Effector CD4-positive, alpha-beta T cell (primary cell): ENCODE measurements around the gene RIPOR1.
"Not testable (repeated sequence)": the region's sequence is repeated elsewhere in the genome, so short reads cannot be mapped to it uniquely, and the experiment has no call there.

Experiments
- DNase-seq: peaks from one replicate; pipeline ENCODE4 v3.0.0-alpha.2; 2020

Gene RIPOR1

DNA sequence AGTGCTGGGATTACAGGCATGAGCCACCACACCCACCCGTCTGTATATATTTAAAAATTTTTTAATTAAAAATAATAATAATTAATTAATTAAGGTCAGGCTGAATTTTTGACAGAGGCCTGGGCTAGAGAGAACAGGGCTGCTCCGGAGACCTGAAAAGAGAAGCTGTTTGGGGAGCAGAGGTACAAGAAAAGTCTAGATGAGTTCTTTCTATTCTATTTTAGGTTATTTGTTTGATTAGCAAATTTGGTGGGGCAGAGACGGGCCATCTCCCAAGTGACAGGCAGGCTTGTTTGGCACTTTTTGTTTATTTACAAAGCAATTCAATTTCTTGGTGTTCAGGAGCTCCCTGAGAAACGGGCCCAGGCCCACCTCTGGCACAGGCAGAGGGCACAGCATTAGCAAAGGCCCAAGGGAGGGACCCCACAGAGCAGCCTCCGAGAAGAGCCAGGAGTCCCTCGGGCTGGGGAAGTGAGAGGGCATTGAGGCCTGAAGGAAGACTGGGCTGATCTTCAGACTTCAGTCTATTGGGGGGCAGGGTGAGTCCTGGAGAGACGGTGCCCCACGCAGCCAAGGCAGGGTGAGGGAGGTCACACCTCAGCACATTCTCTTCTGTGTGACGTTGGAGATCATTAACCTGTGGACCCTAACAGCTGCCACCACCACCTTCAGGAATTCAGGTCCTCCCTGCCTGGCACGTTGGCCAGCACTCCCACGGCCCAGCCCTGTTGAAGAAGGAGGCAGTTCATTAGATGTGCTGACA is 10.8 kb upstream of the RIPOR1 start:
- no peak for DNase-seq

DNA sequence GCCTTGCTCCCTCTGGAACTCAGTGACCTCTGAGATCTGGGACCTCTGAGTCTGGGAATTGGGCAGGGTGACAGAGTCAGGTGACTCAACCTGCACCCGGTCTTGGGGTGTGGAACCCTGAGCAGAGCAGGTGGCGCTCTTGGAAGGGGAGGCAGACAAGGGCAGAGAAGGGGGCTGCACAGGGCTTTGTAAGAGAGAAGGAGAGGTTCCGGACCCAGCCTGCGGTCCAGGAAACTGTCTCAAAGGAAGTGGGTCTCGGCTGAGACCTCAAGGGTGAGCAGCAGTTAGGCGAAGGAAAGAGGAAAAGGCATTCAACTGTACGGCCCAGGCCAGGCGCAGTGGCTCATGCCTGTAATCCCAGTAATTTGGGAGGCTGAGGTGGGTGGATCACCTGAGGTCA is 10.0 kb upstream of the RIPOR1 start:
- DNase-seq = no peak

DNA sequence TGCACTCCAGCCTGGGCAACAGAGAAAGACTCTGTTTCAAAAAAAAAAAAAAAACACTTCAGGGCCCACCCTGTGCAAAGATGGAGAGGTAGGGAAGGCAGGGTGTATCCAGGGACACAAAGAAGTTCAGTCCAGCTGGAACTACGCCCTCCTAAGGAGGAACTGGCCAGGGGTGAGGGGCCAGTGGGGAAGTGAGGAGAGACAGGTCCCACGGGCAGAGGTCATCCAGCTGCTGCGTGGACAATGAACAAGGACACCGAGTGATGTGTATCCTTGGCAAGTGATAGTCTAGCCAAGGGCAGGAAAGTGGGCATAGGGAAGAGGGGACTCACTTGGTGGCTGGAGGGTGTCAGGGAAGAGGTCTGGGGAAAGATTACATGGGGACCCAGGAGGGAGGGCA is 9.4 kb upstream of the RIPOR1 start:
- no peak for DNase-seq

DNA sequence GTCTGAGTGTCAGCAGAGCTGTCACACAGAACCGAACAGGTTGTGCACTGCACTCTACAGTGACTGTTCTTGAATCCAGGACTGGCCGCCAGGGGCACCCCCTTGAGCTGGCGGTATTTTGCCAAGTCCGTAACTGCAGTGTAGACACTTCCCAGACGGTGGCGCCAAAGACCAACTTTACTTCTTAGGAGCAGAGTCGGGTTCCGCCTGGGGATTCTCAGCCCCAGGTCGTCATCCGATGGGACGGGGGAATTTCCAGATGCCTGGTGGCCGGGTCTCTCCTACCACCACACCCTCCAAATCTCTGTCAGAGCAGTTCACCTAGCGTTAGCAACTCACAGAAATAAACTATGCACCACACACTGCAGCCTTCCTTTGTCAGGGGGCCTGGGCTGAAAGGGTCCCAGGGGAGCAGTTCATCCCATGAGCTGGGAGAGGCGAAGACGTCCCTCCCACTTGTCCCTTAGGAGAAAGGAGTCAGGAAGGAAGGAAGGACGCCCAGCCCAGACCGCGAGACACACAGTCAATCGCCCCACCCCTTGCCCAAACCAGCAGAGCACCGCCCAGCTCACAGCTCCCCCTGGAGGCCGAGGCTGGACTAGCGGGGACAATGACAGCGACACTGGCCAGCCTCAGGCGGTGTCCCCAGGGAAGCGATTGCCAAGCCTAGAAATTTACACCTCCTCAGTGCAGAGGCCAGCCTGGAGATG is 7.4 kb upstream of the RIPOR1 start:
- peak; percentile 98 for DNase-seq

DNA sequence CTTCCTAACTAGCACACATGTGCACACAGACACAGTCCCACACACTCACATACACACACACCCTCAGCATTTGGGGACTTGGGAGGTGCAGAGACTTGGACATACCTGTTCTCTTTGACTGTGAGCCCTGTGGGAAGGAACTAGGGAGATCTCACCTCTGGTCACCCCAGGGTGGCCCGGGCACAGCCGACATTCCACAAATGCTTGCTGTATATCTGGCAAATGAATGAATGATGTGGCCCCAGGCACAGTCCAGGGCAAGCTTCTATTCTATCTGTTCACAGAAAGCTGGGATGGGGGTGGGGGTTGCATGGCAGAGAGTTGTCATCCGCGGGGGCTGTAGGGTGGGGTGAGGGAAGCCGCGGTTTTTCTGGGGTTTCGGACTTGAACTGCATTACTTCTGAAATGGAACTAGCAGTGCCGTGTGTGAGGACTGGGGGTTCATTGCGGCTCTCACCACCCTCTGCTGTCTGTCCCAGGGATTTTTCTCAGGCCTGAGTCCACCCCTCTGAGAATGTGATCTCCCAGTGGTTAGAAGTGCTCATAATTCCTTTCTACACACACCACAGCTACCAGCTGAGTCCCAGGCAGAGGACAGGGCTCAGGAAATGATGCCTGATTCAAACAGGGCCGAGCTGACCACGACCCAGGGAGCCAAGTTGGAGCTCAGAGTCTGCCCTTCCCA is 3.3 kb upstream of the RIPOR1 start:
- no peak for DNase-seq

DNA sequence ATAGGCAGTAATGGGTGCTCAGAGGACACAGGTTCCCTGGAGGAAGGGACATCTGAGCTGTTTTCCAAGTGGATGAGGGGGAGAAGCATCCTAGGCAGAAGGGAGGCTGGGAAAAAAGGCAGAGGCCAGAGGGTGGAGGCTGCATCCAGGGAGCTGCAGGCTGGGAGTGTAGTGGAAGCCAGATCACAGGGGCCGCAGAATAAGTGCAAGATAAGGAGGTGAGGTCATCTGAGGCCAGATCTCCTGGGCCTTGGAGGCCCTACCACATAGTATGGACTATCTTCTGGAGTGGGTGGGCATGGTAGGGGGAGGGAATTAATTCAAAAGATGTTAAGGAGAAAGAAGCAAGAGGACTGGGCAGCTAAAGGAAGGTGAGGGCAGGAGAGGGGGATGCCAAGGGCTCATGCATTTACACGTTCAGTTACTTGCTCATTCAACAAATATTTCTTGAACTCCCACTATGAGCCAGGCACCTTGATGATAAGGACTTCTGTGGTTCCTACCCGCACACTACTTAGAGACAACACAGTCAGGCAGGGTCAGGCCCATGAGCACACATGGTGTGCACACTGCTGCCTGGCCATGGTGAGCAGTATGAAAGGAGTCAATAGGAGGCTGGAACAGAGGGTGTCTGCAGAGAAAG is 2.4 kb upstream of the RIPOR1 start:
- DNase-seq = no peak

DNA sequence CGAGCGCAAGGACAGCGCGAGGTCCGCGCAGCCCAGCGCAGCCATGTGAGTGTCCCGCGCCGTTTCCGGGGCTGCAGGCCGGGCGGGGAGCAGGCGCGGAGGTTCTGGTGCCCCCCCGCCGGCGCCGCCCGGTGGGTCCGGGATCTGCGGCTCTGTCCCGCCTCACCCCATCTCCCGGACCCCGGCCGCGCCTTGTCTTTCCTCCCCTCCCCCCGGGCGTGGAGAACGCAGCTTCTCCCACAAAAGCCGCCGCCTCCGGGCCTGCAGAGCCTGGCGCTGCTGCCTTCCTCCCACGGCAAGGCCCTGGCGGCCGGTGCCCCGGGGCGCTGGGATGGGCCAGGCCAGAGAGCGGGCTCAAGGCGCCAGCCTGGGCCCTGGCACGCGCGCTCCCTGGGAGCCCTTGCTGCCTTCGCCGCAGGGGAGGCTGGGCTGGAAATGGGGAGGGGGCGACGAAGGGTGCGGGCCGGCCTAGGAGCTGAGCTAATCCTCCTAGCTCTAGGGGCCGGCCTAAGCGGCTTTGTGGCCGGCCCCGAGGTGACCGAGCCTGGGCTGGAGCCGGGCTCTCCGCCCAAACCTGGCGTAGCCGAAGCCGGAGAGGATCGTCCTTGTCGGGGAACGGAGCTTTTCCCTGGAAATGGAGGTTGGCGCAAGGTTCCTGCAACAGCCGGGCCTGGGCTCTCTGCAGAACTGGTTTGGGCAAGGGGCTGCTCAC is 397 bp downstream of the RIPOR1 start:
- no peak for DNase-seq

DNA sequence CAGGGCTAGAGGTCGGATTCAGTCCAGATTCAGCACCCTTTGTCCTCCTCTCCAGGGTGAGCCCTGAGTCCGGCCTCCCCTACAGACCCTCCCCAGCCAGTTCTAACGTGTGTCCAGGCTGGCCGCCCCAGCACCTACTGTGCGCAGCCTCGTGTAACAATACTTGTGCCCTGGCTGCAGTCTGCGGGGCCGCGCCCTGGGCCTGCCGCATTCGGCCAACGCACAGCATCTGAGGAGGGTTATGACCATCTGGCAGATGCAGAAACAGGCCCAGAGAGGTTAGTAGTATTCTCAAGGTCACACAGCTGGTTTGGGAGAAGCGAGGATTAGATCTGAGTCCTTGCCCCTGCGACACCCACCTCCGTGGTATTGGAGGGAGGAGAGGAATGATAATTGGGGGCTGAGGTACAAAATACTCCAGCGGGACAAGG is 968 bp downstream of the RIPOR1 start:
- DNase-seq = no peak

DNA sequence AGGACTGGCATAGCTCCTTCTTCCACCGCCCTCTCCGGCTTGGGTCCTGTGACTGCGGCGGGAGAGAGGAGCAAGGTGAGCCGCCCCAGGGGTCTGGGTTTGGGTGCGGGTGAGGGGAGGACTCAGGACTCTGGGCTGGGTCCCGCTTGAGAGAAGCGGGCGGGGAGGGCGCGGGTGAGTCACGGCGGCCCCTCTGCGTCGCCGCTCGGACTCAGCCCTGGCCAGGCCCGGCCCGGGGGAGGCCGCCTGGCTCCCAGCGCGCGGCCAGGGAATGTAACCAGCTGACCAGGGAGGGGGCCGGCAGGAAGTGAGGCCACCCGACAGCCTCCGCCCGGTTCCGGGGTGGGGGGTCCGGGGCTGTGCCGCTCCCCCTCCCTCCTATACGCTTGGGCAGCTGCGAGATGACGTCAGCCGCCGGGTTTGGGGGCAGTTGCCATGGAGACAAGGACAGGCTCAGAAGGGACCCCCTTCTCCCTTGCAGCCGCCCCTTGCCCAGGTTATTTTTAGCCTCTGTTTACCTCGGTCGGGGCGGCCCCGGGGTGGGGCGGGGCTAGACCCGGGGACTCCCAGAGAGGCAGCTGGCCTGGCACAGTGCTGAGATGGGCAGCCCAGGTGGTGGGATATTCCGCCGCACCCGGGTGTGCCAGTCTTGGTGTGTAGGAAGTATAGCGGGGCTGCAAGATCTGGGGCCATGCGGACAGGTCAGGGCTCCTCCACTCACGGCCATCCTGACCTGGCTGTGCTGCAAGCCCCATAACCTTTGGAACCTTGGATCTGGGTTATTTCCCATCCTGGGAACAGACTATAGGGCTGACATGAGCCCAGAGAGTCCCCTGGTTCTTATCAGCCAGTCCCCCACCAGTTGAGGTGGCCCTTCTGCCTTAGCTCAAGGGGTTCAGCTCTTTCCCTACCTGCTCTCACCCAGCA is 1.6 kb downstream of the RIPOR1 start:
- no peak for DNase-seq

DNA sequence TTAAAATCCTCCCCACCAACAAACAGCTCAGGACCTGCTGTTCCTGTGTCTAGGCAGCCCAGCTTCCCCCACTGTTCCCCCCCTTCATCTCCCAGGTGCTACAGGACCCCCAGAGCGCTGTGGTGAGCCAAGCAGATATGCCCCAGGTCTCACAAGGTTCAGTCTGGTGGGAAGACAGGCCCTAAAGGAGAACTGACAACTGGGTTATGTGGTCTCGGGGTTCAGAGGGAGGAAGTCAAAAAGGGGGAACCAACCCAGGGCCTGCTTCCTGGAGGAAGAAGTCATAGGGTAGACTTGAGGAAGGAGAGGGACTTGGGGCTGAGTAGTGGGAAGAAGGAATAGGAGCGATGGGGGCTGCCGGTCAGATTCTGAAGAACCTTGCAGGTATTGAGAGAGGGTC is 2.6 kb downstream of the RIPOR1 start:
- no peak for DNase-seq

DNA sequence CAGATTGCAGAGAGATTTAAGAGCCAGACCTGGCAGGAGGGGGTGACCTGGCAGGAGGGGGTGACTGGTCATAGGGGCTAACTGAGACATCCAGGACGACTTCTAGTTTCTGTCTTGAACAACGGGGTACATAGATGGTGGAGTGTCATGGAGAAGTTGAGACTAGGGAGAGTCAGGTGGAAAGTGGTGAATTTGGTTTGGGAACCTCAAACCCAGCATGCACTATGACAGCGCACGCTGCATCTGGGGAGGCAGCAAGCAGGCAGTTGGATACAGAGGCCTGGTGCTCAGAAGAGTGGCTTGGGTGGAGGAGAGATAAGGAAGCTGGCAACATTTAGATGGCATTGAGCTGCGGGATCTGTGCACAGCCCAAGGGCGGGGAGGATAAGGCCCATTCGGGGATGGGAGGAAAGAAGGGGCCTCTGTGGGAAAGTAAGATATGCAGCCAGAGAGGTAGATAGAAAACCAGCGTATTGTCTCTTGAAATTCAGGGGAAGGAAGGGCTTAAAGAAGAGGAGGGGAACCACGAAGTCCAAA is 4.5 kb downstream of the RIPOR1 start:
- no peak for DNase-seq

DNA sequence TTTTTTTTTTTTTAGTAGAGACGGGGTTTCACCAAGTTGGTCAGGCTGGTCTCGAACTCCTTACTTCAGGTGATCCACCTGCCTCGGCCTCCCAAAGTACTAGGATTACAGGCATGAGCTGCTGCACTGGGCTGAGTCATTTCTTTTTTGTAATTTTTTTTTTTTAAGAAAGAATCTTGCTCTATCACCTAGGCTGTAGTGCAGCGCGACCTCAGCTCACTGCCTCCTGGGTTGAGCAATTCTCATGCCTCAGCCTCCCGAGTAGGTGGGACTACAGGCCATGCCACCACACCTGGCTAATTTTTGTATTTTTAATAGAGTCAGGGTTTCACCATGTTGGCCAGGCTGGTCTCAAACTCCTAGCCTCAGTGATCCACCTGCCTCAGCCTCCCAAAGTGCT is 5.4 kb downstream of the RIPOR1 start:
- DNase-seq = not testable (repeated sequence)

DNA sequence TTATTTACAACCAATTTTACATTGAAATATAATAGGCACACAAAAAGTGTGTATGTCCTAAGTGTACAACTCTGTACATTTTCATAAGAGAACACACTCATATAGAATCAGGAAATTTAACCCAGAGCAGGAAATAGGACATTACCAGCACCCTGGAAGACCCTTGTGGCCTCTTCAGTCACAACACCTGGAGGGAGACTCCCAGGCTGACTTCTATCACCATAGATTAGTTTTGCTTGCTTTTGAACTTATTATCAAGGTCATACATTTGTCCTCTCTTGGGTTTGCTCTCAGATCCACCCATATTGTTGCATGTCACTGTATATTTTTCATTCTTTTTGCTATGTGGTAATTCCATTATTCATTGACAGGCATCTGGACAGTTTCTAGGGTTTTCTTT is 5.8 kb downstream of the RIPOR1 start:
- DNase-seq = no peak

DNA sequence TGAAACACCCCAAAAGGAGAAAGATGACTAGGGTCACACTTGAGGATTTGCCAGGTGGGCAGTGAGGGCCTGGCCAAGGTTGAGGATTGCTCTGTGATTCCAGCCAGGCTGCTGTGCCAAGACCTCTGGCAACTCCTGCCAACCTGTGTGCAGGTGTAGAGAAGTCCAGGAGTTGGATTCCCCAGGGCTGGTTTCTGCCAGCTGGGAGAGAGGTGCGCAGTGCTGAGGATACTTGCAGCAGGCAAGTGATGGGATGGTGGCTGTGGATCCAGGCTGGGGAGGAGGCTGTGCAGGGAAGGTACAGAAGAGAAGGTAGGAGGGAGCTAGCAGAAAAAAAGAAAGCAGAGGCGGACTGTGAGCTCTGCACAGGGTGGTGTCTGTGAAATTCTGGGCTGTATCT is 6.6 kb downstream of the RIPOR1 start:
- DNase-seq = no peak

DNA sequence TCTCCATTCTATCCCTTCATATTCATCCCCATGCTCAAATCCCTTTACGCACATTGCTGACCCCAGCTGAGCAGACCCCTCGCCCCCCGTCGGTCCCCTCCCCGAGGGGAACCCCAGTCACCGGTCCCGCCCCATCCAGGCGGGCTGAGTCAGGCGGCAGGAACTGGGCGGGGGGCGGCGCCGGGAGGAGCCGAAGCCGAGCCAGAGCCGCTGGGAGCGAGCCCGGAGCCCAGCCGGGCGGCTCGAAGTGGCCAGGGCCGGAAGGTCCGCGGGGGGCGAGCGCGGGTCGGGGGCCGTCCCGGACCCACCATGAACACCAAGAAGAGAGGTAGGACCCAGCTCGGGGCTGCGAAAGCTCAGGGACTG is 8.6 kb downstream of the RIPOR1 start:
- DNase-seq = peak; percentile 49

DNA sequence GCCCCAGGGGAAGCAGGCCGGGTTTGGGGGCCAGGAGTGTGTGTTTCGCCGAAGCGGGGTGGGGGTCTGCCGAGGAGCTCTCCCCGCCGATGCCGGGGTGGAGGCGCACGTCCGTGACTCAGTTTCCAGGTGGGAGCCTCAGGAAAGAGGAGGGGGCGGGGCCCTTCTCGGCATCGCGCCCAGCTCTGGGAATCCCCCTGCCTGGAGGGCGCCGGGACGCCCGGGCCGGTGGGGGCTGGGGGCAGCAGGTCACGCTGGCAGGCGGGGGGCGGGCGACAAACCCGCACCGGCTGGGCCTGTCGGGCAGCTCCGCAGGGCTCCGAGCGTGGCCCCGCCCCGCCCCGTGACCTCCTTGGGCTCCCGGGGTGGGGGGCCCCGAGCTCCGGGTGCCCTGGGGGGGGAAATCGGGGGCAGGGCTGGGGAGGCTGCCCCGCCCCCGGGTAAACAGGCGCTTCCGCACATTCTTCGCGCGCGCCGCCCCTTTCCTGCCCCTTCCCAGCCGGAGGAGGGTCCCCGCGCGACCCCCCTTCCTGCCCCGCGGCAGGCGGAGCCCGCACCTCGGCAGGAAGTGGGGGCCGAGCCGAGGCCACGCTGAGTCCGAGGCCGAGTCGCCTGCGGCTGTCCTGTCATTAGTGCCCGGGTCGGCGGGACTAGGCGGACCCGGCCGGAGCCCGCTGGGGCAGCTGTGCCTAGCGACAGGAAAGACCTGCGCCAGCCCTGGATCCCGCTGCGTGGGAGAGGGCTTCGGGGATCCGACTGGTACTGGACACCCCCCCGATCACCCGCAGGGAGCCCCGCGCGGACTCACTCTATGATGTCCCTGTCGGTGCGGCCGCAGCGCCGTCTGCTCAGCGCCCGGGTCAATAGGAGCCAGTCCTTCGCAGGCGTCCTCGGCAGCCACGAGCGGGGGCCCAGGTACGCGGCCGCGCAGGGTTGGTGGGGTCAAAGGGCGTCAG is 9.3 kb downstream of the RIPOR1 start:
- peak; percentile 68 for DNase-seq

DNA sequence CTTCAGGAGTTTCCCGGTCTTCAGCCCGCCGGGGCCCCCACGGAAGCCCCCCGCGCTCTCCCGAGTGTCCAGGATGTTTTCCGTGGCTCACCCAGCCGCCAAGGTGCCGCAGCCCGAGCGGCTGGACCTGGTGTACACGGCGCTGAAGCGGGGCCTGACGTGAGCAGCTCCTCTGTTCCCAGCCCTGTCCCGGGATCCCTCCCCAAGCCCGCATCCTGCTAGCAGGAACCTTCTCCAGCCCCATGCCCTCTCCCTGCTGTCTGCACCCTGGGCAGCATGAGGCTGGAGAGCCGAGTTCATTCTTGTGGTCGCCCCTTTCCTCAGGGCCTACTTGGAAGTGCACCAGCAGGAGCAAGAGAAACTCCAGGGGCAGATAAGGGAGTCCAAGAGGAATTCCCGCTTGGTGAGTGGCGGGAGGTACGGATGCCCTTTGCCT is 10.1 kb downstream of the RIPOR1 start:
- DNase-seq = no peak

DNA sequence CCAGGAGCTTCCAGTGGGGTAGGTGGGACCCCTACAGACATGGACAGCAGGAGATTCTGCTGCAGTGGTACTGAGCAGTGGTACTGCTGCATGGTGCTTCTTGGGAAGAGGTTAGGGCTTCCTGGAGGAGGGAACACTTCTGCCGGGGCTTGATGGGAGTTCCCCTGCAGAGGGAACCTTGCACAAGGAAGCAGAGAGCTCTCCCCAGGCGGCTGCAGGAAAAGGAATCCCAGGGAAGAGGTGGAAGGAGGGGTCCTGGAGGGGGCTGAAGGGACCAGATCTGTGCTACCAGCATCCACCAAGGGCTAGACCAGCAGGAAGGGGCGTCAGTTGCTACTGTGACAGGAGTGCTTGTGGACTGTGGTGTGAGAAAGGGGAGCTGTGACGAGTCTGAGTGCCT is 10.6 kb downstream of the RIPOR1 start:
- DNase-seq = no peak

DNA sequence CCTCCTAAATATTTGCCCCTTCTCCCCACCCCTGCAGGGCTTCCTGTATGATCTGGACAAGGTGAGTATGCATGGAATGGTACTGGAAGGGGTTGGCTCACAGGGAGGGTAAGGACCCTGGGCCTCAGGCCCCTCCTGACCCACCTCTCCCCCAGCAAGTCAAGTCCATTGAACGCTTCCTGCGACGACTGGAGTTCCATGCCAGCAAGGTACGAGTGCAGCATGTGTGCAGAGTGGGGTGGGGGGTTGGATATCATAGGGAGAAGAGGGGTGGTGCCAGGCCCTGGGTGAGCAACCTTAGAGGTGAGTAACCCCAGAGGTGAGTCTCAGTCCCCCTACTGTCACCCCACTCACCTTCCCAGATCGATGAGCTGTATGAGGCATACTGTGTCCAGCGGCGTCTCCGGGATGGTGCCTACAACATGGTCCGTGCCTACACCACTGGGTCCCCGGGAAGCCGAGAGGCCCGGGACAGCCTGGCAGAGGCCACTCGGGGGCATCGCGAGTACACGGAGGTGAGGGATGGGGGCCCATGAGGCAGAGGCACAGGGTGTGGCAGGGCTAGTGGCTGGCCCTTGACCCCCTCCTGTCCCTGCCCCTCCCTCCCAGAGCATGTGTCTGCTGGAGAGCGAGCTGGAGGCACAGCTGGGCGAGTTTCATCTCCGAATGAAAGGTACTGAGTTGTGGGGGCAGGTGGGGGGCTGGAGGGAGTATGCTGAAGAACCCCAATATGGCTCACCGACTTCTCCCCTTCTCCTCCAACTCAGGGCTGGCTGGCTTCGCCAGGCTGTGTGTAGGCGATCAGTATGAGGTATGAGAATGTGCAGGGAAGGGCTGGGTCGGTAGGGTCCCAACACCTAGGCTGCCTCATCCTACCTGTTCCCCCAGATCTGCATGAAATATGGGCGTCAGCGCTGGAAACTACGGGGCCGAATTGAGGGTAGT is 11.3 kb downstream of the RIPOR1 start:
- no peak for DNase-seq
